Dendritic cell treated with granulocyte-macrophage colony-stimulating factor and Interleukin-4, amounts not matched to agents 40 ng/mL and 50 ng/mL, for 4 days (primary cell): ENCODE data around the gene TRIM26.
A peak's percentile ranks its signal among the peaks of the same experiment; 100 is the strongest.

Source experiments
- H3K27ac Mint-ChIP-seq: one replicate; pipeline ENCODE4 v1.8.0; 2022; ENCODE audit warnings: mild to moderate bottlenecking, mixed read lengths
- H3K27me3 Mint-ChIP-seq: one replicate; pipeline ENCODE4 v1.8.0; 2022; ENCODE audit warnings: mild to moderate bottlenecking, mixed read lengths
- H3K36me3 Mint-ChIP-seq: one replicate; pipeline ENCODE4 v1.8.0; 2022; ENCODE audit warnings: low read depth, mixed read lengths
- H3K4me1 Mint-ChIP-seq: one replicate; pipeline ENCODE4 v1.8.0; 2022; ENCODE audit warnings: low read depth, mixed read lengths
- H3K4me3 Mint-ChIP-seq: one replicate; pipeline ENCODE4 v1.8.0; 2022; ENCODE audit warnings: mild to moderate bottlenecking, moderate library complexity, mixed read lengths
- H3K9me3 Mint-ChIP-seq: one replicate; pipeline ENCODE4 v1.8.0; 2022; ENCODE audit warnings: mixed read lengths
- intact Hi-C: fragments of 100-400 bp; cut with micrococcal nuclease; formaldehyde crosslinking; loops from one replicate; pipeline ENCODE4 v1.15.0; 2022

The TRIM26 gene

DNA sequence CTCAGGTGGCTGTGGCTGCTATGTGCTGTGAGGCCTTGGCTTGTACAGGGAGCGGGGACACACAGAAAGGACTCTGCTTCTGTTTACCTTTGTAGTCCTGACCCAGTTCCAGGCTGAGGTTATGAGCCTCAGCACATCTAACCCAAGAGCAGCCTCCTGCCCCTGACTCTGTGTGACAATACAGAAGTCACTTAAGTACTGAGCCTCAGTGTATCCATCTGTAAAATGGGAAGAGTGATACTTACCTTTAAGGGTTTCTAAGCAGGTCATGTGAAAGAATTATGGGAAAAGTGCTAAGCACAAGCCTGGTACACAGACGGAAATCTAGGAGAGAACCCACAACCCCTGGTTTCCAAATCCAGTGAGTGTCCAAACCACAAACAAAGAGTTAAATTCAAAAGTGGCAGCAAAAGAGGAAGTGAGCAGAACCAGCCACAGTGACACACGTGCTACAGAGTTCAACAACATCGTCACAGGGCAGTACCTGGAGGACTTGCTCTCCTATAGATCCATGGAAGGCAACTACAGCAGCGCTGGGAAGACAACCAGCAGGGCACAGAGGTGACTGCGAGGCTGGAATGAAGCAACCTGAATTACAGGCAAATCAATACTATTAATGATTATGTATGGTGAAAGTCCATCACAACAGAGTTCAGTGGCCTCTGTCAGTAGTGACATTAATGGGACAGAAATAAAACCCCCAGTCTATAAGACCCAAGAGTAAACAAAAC is 12.5 kb downstream of the TRIM26 start:
- peaks cover 77% of the 10 kb centered on the region for H3K4me1 Mint-ChIP-seq
- H3K27ac Mint-ChIP-seq: peak overlapping the region; percentile 26
- intact Hi-C loops: no loop called here
- H3K9me3 Mint-ChIP-seq: no peaks in the 10 kb centered on the region
- H3K27me3 Mint-ChIP-seq: no peaks in the 10 kb centered on the region
- no peak overlapping the region for H3K4me3 Mint-ChIP-seq
- H3K36me3 Mint-ChIP-seq: peaks cover 81% of the 10 kb centered on the region

DNA sequence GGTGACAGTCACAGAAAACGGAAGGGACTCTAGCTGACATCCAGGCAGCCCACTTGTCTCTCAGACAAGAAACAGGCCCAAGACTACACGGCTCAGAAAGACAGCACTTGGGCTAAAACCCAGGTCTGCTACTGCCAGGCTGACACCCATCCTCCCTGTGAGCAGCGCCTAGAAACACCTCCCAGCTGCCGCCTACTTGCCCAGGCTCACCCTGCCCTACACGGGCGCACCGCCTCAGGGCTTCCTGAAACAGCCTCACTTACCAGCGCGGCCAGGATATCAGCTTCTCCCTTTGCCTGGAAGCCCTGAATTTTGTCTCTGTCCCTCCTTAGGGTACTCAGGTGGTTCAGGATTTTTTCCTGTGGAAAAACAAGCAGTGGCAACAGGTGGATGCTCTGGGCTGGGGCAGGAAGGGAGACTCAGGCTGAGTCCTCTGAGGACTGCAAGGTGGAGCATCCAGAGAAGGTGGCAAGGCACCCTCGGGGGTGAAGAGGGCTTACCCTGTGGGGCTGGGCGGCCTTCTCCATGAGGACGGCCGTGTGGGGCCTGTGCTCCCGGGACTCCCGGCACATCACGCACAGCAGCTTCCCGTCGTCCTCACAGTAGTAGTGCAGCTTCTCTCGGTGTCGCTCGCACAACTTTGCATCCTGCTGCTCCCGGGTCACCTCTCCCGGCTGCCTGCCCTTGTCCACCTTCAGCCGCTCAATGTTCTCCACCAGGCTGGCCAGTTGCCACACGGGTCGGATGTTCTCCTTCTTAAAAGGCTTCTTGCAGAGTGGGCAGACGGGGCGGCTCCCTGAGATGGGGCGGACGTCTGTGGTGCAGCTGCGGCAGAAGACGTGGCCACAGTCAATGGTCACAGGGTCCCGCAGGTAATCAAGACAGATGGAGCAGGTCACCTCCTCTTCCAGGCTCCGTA is 14.8 kb downstream of the TRIM26 start:
- peaks cover 85% of the 10 kb centered on the region for H3K36me3 Mint-ChIP-seq
- H3K27ac Mint-ChIP-seq: no peak overlapping the region
- H3K27me3 Mint-ChIP-seq: no peaks in the 10 kb centered on the region
- no peak overlapping the region for H3K4me3 Mint-ChIP-seq
- no peaks in the 10 kb centered on the region for H3K9me3 Mint-ChIP-seq
- H3K4me1 Mint-ChIP-seq: peaks cover 56% of the 10 kb centered on the region
- intact Hi-C loops: no loop called here

DNA sequence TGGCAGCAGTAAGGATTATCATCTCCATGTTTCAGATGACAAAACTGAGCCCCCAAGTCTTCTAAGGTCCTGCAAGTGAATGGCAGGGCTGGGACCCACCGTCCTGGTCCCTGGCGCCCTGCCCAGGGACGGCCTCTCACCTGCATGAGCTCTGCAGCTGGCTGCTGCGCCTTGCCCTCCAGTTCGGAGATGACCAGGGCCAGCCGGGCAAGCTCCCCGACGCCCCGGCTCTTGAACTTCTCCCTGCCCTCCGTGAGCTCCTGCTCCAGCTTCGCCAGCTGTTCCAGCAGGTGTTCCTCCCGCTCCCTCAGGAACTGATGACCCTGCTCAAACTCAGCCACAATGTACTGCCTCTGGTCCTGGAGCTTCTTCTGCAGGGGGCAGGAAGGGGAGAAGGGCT is 16.8 kb downstream of the TRIM26 start:
- H3K9me3 Mint-ChIP-seq: no peaks in the 10 kb centered on the region
- H3K4me1 Mint-ChIP-seq: peaks cover 44% of the 10 kb centered on the region
- H3K27me3 Mint-ChIP-seq: no peaks in the 10 kb centered on the region
- H3K27ac Mint-ChIP-seq: no peak overlapping the region
- no peak overlapping the region for H3K4me3 Mint-ChIP-seq
- intact Hi-C loops: no loop called here
- H3K36me3 Mint-ChIP-seq: peaks cover 96% of the 10 kb centered on the region

GRCh38 chr6:30195951-30196350 is 17.3 kb downstream of the TRIM26 start:
- no peaks in the 10 kb centered on the region for H3K27me3 Mint-ChIP-seq
- H3K4me3 Mint-ChIP-seq: no peak overlapping the region
- H3K4me1 Mint-ChIP-seq: peaks cover 40% of the 10 kb centered on the region
- peaks cover 98% of the 10 kb centered on the region for H3K36me3 Mint-ChIP-seq
- intact Hi-C loops: no loop called here
- H3K27ac Mint-ChIP-seq: no peak overlapping the region
- H3K9me3 Mint-ChIP-seq: no peaks in the 10 kb centered on the region

DNA sequence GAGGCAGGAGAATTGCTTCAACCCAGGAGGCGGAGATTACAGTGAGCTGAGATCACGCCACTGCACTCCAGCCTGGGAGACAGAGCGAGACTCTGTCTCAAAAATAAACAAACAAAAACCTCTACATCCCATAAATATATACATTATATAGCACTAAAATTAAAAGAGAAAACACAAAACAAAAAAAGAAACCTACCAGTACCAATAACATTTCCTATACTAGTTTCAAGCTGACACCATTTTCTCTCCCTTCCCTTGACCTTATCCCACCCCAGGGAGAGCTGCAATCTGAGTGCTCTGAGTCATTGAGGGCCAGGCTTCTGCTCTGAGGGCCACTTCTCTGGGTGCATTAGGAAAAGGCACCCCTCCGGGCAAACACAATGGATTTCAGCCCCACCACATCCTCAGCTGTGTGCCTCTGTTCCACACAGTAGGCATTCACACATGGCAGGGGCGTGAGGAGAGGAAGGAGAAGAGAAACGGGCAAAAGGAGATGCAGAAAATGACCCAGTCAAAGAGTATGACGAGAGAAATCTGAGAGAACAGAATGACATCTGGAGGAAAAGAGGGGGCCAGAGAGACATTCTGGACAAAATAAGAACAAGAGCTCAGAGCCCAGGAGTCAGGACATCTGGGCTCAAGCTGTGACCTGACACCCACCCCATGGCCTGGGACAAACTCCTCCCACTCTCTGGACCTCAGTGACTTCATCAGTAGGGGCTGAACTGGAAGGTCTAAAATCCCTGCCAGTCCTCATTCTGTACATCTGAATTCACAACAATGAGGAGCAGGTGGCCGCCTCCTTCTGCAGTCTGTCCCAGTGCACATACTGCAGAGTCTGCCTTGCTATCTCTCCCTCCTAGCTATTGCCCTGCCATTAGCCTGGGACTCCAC is 18.2 kb downstream of the TRIM26 start:
- no peak overlapping the region for H3K27ac Mint-ChIP-seq
- H3K4me1 Mint-ChIP-seq: peaks cover 31% of the 10 kb centered on the region
- peaks cover 98% of the 10 kb centered on the region for H3K36me3 Mint-ChIP-seq
- H3K4me3 Mint-ChIP-seq: no peak overlapping the region
- no peaks in the 10 kb centered on the region for H3K9me3 Mint-ChIP-seq
- H3K27me3 Mint-ChIP-seq: no peaks in the 10 kb centered on the region
- intact Hi-C loops: no loop called here

DNA sequence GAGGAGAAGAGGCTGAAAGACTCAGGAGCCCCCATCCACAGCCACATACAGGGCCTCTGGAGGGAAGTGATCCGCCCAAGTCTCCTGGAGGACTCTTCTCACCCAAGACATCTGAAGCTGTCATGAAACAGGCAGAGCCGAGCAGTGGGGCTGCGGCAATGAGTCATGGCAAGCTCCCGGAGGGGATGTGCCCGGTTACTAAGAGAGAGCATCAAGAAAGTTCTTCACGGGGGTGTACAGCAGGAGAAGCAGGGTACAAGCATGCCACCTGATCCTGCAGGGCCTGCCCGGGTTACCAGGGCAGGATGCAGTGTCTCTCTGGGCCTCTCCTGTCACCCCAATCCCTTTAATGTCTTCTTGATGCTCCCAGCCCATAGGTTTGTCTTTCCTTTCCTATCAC is 21.1 kb downstream of the TRIM26 start:
- Mint-ChIP-seq H3K9me3 (no peaks in the 10 kb centered on the region), H3K4me3 (no peak overlapping the region), H3K27ac (no peak overlapping the region), H3K27me3 (no peaks in the 10 kb centered on the region), H3K36me3 (peaks cover 94% of the 10 kb centered on the region), H3K4me1 (peaks cover 8% of the 10 kb centered on the region)
- intact Hi-C loops: no loop called here

DNA sequence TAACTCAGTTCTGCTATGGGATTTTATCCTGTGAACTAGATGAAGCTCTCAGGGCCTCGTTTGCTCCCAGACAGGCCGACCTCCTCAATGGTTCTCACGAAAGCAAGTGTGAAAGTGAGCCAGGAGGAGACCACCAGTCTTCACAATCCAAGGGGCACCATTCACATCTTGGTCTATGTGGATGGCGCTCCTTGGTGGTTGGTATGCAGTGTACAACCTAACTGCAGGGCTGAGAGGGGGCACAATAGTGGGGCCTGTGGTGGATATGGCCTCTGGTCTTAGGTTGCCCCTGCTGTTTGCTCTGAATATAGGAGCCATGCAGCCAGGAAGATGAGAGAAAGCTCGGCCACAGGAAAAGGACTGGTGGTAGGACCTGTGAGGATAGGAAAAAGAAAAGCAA is 24.7 kb downstream of the TRIM26 start:
- Mint-ChIP-seq H3K27me3 (no peaks in the 10 kb centered on the region), H3K4me1 (peaks cover 15% of the 10 kb centered on the region), H3K27ac (no peak overlapping the region), H3K36me3 (peaks cover 87% of the 10 kb centered on the region), H3K9me3 (no peaks in the 10 kb centered on the region), H3K4me3 (no peak overlapping the region)
- intact Hi-C loops: no loop called here

DNA sequence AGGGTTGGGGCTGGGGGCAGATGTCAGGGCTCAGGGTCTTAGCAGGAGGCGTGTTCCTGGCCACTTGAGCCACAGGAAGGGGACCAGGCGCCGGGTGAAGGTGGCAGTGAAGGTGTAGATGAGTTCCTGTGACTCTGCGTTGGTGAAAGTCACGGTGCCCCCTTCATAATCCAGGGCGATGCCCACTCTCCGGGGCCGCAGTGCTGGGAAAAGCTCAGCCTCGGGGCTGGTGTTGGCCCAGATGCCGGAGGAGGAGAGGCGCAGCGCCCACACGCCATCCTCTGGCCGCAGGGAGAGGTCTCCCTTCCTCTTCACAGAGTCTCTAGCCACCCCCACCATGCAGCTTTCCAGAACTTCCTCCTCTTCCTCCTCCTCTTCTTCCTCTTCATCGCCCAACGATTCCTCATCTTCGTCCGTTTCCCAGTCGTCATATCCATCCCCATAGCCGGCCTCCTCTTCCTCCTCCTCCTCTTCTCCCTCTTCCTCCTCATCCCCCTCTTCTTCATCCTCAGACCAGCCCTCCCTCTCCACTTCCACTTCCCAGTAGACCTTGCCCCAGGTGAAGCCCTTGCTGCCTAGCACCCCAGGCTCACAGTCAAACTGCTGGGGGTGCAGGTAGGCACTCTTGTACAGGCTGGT is 27.2 kb downstream of the TRIM26 start:
- H3K27me3 Mint-ChIP-seq: peaks cover 3% of the 10 kb centered on the region
- H3K27ac Mint-ChIP-seq: no peak overlapping the region
- intact Hi-C loops: no loop called here
- H3K36me3 Mint-ChIP-seq: peaks cover 63% of the 10 kb centered on the region
- peaks cover 5% of the 10 kb centered on the region for H3K9me3 Mint-ChIP-seq
- H3K4me3 Mint-ChIP-seq: no peak overlapping the region
- peaks cover 15% of the 10 kb centered on the region for H3K4me1 Mint-ChIP-seq

- H3K27ac Mint-ChIP-seq: no peak overlapping the region
- no peak overlapping the region for H3K4me3 Mint-ChIP-seq
- H3K9me3 Mint-ChIP-seq: peaks cover 13% of the 10 kb centered on the region
- peaks cover 49% of the 10 kb centered on the region for H3K36me3 Mint-ChIP-seq
- peaks cover 15% of the 10 kb centered on the region for H3K4me1 Mint-ChIP-seq
- intact Hi-C loops: no loop called here
- H3K27me3 Mint-ChIP-seq: peaks cover 5% of the 10 kb centered on the region
Observed at GRCh38 chr6:30184417-30185031, 28.7 kb downstream of the TRIM26 start.

DNA sequence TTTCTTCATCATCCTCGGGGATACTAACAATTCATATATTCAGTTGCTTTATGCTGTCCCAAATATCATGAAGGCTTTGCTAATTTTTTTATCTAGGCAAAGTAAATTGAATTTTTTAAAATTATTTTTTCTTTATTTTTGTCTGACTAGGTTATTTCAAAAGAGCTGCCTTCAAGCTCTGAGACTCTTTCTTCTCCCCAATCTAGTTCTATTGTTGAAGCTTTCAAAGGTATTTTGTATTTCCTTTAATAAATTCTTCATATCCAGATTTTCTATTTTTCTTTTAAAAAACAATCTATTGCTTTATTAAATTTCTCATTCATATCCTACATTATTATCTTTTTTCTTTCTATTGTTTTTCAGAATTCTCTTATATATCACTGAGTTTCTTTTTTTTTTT is 33.1 kb downstream of the TRIM26 start:
- H3K4me3 Mint-ChIP-seq: no peak overlapping the region
- H3K9me3 Mint-ChIP-seq: peaks cover 21% of the 10 kb centered on the region
- H3K27ac Mint-ChIP-seq: no peak overlapping the region
- peaks cover 10% of the 10 kb centered on the region for H3K36me3 Mint-ChIP-seq
- H3K27me3 Mint-ChIP-seq: peaks cover 39% of the 10 kb centered on the region
- peaks cover 2% of the 10 kb centered on the region for H3K4me1 Mint-ChIP-seq
- intact Hi-C loops: no loop called here

- Mint-ChIP-seq H3K4me3 (no peak overlapping the region), H3K27me3 (peaks cover 45% of the 10 kb centered on the region), H3K9me3 (peaks cover 21% of the 10 kb centered on the region), H3K36me3 (no peaks in the 10 kb centered on the region), H3K27ac (no peak overlapping the region), H3K4me1 (no peaks in the 10 kb centered on the region)
- intact Hi-C loops: no loop called here
Observed at GRCh38 chr6:30178837-30179236, 34.4 kb downstream of the TRIM26 start.

DNA sequence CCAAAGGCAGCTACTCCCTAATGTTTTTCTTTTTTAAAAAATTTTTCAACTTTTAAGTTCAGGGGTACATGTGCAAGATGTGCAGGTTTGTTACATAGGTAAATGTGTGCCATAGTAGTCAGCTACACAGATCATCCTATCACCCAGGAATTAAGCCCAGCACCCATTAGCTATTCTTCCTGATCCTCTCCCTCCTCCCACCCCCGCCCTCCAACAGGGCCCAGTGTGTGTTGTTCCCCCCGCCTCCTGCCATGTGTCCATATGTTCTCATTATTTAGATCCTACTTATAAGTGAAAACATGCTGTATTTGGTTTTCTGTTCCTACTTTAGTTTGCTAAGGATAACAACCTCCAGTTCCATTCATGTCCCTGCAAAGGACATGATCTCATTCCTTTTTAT is 37.4 kb downstream of the TRIM26 start:
- Mint-ChIP-seq H3K9me3 (peaks cover 14% of the 10 kb centered on the region), H3K4me3 (no peak overlapping the region), H3K36me3 (no peaks in the 10 kb centered on the region), H3K4me1 (peaks cover 5% of the 10 kb centered on the region), H3K27me3 (peaks cover 72% of the 10 kb centered on the region), H3K27ac (no peak overlapping the region)
- intact Hi-C loops: no loop called here

DNA sequence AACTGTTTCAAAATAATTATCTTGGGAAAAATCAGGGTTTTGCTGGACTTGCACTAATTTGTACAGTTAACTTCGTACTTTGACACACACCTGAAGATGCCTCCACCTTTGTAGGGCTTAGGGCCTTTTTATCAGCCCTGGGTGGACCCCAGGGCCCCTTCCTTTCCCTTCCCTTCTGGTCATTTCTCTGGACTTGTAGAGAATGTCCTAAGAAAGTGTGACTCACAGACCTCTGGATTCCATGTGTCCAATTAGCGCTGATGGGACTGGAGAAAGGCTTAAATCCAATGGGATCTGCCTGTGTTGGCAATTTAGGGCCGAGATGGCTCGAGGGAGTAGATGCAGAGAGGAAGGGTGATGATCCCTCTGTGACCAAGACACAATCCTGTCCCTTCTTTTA is 40.5 kb downstream of the TRIM26 start:
- Mint-ChIP-seq H3K27ac (no peak overlapping the region), H3K27me3 (peaks cover 72% of the 10 kb centered on the region), H3K4me1 (peaks cover 10% of the 10 kb centered on the region), H3K36me3 (no peaks in the 10 kb centered on the region), H3K9me3 (no peaks in the 10 kb centered on the region), H3K4me3 (no peak overlapping the region)
- intact Hi-C loops: loop anchor here (5.0 kb wide), 1 partner anchor 325 kb away; no protein-coding TSS in a partner anchor
